GM21717 (cell line): ENCODE measurements around the gene OR6C65.

Source experiments
- ATAC-seq: cut with Tn5 transposase; IDR thresholded peaks from one replicate; pipeline ENCODE4 v1.9.1; 2021; ENCODE audit warnings: mild to moderate bottlenecking, moderate library complexity; ENCODE audit not compliant: unreplicated experiment

Gene OR6C65

DNA sequence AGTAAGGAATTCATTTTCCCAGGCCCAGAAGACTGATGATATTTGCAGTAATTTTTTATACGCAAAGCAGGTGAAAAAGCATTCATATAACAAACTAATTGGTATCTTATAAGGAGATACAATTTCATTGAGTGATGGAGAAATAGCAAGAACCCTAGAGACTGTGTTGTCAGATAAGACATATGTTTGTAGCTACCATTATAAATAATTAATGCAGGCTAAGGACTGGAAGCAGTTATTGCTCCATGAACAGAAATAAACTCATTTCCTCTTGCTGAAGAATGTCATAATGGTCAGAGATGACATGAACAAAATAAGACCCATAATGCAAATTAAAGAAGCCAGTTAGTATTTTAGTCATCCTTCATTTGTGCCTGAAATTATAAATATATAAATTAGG lies 45.0 kb downstream of the OR6C65 start:
- ATAC-seq, result no peak

DNA sequence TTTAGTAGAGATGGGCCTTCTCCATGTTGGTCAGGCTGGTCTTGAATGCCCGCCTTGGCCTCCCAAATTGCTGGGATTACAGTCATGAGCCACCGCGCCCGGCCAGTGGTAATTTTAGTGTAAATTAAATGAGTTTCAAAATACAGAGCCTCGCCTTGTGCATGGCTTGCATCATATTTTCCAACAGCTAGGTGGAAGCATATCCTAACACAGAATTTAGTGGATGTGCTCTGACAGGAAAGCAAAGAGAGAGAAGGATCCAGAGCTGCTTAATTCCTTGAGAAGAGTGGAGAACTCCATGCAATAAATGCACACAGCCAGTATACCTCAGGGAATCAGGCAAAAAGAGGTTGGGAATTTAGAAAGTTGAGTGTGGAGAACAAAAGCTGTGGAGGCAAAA lies 46.0 kb downstream of the OR6C65 start:
- ATAC-seq, result no peak

DNA sequence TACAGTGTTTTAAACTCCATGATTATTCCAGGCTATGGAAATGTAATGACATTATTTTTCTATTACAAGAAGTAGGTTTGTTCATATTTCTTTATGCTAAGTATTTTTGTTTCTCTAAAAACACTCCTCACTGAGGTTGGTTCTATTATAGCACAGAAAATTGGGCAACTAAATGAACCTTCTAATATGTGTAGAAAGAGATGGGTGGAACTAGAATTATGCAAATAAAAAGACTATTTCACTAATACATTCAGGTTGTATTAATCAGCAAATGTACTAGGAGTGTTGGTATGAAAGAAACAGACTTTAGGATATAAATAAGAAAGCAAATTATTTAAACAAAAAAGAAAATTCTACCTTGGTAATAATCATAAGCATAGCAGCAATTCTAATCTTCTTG lies 48.5 kb downstream of the OR6C65 start:
- no peak for ATAC-seq
